Measurements from ENCODE around the gene UNC5CL. TPM values are rescaled to one million over a fixed set of nuclear protein-coding genes. Genes with fewer than 3 reads are reported as not detected.
A peak's percentile ranks its signal among the peaks of the same experiment; 100 is the strongest.
"Not testable (repeated sequence)": the region's sequence is repeated elsewhere in the genome, so short reads cannot be mapped to it uniquely, and the experiment has no call there.

UNC5CL gene
- total RNA-seq, 1 donor from 2014 or later = 1.6 TPM

DNA sequence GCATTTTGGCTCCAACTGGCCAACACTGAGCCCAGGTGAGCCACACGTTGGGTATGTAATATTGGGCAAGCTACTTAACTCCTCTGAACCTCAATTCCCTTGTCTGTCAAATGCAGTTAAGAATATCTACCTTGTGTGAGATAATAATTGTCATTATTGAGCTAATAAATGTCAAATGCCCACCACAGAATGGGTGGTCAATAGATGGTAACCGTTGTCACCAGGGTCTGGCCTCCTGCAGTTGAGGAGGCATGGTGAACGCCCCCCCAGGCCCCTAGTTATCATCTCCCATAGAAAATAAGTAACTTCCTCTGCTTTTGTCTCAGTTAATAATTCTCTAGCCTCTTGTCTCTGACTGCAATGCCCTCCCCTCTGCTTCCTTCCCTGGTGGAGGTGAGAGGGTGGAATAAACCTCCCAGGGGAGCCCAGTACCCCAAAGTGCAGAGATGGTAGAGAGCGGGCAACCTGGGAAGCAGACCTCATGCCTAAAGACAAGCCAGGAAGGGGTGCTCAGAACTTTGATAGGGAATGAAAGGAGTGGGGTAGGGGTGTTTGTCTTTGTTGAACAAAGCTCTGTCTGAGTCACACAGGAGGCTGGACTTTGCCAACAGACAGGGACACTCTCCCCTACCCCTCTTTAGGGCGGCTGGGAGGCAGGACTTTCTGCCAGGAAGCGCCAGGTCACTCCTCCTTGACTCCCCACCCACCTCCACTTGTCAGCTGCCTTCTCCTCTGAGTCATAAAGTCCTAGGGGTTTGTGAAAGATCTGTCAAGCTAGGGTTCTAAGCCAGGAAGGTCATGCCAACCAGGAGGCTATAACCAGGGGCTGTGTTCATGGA is 1.3 kb upstream of the UNC5CL start:
- DNase-seq (ENCODE audit: low spot score) = peak; percentile 56

DNA sequence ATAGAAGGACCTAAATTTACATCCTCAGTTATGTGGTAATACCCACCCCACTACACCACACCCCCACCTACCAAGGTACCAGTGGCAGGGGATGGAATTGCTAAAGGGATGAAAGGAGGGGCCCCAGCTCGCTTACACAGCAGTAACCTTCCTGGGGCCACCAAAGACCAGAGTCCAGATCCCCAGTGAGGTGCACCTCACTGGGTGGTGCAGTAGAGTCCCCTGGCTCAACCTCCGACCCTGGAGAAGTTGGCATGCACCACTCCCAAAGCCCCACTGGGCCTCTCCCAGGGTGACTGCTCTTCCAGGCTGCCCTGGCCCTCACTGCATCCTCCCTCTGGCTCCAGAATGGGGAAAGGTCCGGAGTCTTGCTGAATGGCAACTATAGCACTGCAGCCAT is 816 bp downstream of the UNC5CL start:
- DNase-seq (ENCODE audit: low spot score) = no peak

DNA sequence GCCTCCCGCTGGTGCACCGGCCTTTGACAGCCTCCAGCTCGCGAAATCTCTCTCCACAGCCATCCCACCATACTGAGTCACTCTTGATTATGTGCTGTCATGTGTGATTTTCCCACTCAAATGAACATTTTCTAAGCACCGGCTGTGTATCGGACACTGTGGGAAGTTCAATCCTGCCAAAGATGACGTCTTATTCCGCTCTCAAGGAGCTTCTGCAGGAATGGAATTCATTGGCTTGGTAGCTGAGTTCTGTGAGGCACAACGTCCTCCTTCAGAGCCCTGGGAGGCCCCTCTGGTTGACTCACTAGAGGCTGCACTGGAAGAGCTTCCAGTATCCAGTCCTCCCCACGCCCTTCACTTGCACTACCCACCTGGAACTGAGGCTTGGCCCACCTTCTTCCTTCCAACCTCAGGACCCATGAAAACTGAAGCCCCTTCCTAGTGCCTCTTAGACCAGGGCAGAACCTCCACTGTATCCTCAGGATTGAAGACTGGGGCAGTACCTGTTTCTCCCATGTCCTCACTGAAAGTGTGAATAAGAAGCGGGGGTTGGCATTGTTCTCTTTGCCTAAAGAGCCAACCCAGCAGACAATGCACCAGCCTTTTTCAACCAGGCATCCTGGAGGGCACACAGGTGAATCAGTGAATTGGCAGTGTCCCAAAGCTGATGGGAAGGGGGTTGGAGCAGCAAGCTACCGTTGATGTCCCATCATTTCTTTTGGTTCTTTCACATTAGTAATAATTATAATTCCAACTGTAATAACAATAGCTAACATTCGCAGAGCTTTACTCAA is 1.7 kb downstream of the UNC5CL start:
- DNase-seq (ENCODE audit: low spot score) = no peak

DNA sequence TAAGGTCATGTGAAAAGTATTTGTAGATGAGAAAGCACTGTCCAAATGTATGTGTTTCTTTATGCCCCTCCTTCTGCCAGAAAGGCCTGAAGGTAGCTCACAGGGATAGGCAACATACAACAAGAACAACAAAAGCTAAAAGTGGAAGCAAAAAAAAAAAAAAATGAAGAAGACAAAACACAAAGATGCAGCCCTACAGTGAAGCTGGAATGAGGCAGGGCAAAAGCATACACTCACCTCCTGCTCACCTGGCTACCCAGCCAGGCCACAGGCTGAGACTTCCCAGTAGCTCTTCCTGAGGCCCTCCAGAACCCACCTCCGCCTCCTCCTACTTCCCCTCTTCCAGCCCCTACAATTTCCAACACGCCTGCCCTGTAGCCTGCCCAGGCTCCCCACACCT is 2.4 kb downstream of the UNC5CL start:
- DNase-seq (ENCODE audit: low spot score) = no peak

DNA sequence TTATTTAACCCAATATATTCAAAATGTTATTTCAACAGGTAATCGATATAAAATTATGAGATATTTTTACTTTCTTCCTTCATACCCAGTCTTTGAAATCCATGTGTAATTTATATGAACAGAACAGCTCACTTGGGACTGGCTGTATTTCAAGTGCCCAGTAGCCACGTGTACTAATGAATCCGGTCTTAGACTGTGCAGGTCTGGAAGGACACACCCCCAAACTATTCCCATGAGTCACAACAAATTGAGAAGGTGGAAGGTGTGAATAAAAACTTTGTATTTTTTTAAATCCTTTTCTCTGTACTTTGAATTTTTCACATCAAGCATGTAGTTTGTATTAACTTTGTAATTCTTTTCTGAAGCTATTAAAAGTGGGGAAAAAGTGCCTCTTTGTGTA is 2.8 kb downstream of the UNC5CL start:
- no peak for DNase-seq (ENCODE audit: low spot score)

DNA sequence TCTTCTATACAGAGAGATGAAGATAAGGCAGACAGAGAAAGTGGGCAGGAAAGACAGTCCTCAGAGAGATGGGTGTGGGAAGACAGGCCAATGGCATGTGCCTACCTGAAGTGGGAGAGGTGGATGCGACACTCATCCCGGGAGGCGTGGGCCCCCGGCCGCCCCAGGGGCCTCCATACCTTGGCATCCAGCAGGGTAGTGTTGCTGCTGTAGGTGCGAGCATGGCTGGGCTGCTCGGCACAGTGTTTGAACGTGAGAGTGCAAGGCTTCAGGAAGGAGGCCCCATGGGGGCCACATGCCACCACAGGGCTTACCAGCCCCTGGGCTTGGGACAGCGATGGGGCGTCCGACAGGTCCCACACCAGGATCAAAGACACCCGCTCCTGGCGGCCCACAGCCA is 5.2 kb downstream of the UNC5CL start:
- no peak for DNase-seq (ENCODE audit: low spot score)

DNA sequence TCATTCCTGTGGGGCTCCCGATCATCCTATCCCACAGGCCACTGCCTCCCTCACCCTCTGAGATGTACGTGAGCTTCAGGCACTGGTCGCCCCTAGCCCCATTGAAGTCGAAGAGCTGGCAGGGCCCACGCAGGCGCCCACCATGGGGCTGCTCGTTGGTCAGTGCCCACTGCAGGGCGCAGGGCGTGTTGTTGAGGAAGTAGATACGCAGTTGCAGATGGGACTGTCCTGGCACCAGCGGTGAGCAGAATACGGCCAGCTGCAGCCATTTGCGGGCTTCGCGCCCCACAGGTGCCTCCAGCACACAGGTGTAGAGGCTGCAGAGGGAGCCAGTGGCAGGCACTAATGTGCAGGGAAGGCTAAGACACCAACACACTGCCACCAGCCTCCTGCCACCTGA is 6.2 kb downstream of the UNC5CL start:
- DNase-seq (ENCODE audit: low spot score) = no peak

DNA sequence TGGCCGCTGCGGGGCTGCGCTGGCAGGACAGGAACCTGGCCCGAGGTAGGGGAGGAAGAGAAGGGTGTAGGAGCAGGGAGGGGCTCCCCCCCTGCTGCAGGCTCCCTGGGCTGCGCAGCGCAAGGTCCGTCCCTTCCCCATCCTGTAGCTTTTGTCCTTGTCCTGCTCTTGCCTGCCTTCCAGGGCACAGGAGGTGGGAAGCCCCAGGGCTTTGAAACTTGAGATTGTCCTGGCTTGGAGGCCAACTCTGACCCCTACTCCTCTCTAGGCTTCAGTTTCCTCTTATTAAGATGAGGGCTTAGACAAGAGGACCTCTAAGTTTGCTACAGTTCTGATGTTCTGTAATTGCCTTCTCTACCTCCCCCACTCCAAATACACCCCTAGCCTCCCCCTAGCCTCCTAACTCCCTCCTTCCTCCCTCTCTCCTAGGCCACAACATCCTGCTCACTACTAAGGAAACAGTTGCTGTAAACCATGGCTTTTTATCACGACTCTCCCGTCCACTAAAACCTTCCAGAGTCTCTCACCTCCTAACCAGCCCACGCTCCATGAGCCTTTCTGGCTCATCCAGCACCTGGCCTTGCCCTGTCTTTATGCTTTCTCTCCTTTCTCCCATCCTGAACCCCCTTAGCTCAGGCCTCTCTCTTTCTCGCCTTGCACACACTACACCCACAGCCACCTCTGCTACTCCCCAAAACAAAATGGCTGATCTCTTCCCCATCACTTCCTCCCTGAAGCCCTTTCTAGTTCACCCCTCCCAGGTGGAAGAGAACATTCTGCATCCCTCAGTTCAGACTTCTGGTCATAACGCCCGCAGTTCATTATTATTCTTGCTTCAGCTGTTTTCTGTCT is 10.2 kb downstream of the UNC5CL start:
- DNase-seq (ENCODE audit: low spot score) = no peak

DNA sequence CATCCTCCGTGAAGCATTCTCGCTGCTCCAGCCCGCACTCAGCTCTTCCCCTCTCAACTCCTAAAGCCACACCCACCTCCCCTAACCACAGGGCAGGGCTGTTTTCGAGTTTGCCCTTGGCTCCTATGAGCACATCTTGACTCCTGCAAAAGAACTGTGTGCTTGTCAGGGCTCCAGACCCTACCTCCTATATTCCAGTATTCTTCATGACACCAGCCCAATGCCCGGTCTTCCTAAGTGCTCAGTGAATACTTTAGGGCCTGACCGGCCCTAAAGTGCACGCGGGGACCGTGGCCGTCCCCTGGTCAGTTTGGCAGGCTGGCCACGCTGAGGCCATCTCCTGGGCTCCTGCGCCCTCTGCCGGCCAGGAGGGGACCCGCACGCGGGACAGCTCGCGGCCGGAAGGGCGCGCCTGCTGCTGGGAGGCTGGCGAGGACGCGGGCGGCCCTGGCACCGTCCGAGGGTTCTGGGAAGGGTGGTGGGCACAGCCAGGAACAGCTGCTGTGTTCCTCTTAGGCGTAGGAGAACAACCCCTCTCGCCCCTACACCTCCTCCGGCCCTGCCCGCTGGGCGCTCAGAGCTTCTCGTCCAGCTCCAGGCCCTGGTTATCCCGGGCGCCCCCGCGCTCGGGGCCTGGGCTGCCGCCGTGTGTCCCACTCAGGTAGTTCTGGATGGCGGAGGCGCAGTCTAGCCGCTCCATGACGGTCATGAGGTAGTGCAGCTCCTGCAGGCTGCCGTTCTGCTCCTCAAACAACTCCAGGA is 11.0 kb downstream of the UNC5CL start:
- DNase-seq (ENCODE audit: low spot score) = peak; percentile 86

DNA sequence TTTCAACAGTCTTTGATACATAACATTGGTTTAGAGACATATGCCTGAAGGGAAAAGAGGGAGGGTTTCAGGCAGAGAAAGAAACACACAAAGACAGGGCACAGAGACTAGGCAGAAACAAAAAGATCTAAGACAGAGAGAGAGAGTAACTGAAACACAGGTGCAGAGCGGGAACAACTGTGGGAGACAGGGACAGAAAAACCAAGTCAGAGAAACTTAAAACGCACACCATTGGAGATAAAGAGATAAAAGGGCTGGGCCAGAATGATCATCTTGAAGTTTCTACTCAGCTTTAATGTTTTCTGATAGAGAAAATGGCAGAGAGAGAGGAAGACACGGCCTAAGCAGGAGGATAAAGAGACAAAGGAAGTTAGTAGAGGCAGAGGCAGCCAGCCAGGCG is 11.8 kb downstream of the UNC5CL start:
- DNase-seq (ENCODE audit: low spot score) = no peak

DNA sequence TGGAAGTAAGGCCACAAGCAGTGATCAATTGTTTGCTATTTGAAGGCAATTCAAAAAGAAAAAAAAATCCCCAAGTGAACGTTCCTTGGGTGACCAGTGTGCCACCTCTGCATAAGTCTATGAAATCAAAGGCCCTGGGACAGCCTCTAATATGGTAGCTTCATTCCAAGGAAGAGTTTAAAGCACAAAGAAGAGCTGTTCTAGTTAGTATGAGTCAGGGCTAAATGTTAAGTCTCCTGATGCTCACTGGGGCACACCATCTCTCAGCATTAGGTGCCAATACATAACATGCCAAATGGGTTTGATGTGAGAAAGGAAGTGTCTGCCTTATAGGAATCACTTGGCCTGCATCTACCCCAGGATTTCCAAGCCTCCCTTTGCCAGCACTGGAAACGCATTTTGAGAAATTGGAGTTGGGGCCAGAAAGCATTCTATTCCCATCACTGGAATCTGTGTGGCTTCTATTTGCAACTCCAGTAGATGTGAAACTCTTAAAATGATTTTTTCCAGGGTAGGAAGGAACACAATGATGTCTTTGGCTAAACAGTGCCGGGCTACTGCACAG is 13.0 kb downstream of the UNC5CL start:
- no peak for DNase-seq (ENCODE audit: low spot score)

DNA sequence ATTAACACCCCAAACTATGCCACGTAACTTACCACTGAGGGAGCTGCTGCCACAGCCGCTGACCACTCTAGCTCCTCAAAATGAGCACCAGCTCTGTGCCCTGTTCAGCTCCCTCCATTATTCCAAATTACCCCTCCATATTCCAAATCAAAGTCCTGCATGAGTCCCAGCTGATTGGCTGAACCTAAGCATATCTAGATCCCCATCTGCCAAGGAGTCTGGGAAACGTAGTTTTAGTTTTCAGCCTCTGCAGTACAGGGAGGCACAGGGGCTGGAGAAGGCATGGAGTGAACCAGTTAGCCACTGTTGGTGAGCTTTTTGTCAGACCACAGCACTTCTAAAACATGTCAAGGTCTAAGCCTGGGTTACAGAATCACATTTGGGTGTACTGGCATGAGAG is 15.9 kb downstream of the UNC5CL start:
- no peak for DNase-seq (ENCODE audit: low spot score)

DNA sequence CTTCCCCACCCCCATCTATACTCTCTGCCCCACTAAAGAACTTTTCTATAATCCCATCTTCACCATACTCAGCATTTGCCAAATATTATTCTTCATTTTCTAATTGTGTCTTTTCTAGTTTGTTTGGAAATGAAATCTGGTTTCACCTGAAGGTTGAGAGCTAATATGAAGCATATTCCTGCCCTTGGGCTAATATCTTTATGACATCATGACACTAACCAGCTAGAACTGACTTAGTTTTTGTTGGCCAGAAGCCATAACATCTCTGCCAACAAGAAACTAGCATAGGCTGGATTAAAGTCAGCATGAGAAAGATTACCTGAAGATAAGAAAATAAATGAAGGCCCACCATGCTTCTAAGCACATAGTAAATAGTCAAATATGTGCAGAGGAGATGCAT is 16.7 kb downstream of the UNC5CL start:
- DNase-seq (ENCODE audit: low spot score) = no peak

DNA sequence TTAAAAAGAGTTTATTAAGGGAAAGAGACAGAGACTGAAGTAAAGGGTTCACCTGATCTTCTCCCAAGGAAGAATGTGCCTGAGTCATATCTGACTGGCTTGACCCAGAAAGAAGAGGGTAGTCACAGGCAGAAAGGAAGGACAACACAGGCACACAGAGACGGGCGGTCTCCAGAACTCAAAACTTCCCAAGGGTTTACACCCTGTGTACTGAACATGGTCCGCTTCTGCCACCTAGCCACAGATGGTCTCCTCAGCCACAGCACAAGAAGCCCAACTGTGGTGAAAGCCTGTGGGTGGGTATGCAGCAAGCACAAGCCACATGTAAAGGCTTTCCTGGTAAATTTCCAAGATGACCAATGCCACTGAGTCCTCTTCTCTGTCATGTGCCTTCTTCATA is 17.2 kb downstream of the UNC5CL start:
- no peak for DNase-seq (ENCODE audit: low spot score)

DNA sequence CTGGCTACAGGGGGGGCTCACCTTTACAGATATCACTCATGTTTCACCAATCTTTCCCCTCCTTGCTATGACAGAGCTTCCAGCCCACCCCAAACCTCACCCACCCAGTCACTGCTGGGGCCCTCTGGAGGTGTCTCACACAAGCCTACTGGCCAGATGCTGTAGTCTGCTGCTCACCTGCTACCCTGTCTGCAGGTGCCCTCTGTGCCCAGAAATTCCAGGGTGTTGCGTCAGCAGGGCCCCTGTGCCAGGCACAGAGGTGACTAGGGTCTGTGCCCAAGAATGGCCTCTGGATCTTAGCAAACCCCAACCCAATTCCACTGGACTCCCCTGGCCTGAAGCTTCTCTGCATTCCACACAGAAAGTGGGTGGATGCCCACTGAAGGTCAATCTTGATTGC is 21.4 kb downstream of the UNC5CL start:
- no peak for DNase-seq (ENCODE audit: low spot score)

DNA sequence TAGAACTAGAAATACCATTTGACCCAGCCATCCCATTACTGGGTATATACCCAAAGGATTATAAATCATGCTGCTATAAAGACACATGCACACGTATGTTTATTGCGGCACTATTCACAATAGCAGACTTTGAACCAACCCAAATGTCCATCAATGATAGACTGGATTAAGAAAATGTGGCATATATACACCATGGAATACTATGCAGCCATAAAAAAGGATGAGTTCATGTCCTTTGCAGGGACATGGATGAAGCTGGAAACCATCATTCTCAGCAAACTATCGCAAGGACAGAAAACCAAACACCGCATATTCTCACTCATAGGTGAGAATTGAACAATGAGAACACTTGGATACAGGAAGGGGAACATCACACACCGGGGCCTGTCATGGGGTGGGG is 23.2 kb downstream of the UNC5CL start:
- not testable (repeated sequence) for DNase-seq (ENCODE audit: low spot score)

DNA sequence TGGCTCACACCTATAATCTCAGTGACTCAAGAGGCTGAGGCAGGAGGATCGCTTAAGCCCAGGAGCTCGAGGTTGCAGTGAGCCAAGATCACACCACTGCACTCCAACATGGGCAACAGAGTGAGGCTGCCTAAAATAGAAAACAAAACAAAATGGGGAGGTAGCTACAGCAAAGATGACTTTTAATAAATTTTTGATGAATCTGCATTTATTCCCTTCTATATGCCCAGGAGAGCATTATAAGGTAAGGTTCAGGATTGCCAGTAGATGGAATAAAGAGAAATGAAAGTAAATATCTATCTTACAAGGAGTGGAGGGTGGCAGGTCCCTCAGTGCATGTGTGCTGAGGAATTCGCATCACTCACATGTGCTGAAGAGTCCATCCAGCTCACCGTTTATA is 24.2 kb downstream of the UNC5CL start:
- DNase-seq (ENCODE audit: low spot score) = no peak

DNA sequence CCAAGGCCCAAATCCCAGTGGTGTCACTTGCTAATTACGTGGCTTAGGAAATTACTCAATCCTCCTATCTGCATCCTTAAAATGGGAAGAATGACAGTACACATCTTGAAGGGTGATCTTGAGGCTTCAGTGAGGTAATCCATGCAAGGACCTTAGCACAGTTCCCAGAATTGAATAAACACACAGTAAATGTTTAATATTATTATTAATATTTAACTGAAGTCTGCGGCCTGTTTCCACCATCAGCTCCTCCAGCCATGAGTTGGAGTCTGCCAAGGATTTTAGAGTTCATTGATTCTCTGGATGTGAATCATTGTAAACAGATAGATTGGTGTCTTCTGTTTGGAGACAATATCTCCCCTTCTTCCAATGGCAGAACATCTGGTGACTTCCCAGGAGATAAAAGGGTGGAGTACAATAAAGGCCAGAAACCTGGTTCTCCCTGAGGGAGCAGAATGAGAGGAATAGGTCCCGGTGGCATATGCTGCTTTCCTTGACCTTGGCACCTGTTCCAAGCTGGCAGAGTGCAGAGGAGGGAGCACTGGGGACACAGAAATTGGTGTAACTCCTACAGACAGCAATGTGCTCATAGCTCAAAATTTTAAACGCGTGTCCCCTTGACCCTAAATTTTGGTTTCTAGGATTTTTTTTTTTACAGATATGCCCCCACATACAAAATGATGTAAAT is 25.4 kb downstream of the UNC5CL start:
- no peak for DNase-seq (ENCODE audit: low spot score)

DNA sequence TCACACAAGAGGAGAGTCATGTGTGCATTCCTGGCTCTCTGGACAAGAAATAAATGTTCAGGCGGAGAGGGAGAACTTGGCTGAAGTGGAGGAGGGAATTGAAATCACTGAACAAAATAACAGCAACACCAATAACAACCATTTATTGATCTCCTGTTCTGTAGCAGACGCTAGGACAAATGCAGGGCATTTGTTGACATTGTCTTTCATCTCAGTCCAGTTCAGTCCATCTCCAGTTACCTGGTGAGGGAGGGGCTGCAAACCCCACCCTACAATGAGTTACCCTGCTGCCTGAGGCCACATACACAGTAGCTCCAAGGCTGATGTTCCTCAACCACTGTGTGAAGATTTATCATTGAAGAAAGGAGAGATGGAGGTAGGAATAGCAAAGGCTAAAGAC is 27.3 kb downstream of the UNC5CL start:
- no peak for DNase-seq (ENCODE audit: low spot score)

DNA sequence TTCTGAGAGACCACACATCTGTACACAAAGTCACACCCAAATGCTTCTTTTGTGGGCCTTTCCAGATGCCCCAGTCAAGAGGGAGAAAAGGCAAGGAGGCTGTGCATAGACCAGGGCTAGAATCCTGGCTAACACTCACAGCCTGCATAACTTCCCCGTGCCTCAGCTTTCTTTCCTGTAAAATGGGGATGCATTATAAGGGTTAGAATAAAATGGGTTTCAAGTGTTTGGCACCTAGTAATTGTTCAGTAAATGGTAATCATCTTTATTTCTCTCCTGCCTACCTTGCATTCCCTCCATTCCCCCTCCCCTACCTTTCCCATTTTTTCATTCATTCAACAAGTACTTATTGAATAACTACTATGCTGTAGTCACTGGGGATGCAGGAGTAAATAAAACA is 29.4 kb downstream of the UNC5CL start:
- DNase-seq (ENCODE audit: low spot score) = no peak

DNA sequence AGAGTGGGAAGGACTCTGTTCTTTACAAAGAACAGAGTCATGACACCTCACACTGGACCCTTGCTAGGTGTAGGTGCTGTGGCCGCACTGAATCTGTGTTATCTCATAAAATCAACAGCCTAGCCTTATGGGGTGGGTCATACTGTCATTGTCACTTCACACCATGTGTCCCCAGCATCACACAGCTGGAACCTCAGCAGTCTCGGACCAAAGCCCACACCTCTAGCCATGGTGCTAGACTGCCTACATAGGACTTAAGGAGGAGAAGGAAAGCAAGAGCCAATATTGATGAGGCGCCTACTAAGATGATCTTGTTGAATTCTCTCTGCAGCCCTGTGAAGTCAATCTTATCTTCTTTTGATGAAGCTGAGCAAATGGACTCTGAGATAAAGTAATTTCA is 31.0 kb downstream of the UNC5CL start:
- DNase-seq (ENCODE audit: low spot score) = no peak
